Measurements from ENCODE around the gene A4GALT. TPM values are rescaled to one million over a fixed set of nuclear protein-coding genes. Genes with fewer than 3 reads are reported as not detected.
"Not testable (repeated sequence)": the region's sequence is repeated elsewhere in the genome, so short reads cannot be mapped to it uniquely, and the experiment has no call there.

The A4GALT gene
- total RNA-seq, 1 donor from 2014 or later, result not detected

DNA sequence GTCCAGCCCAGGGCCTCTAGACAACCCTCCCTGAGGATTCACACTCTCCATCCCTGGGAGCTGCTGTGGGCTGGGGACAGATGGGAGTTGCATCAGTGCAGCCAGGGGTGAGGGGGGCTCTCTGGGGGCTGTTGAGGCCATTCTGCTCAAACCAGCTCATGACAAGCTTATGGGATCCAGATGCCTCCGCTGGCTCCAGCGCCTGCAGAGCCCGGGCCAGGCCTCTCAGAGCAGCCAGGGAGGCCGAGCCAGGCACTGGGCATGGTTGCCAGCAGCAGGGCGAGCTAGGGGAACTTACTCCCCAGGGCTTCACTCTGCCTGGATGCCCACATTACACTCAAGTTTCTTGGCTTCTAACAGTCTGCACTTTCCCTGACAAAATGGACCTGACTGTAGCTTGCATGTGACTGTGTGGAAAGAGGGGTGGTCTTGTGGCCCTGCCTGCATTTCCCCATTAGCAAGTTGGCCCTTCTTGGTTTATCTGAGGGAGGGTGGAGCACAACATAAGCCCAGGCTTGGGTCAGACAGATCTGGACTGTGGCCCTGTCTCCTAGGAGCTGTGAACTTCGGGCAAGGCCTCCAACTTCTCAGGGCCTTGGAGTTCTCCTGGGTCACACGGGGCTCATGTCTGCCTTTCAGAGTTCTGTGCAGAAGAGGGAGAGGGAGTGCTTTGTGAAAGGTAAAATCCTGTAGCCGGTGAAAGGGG is 36.9 kb downstream of the A4GALT start:
- intact Hi-C loops (cut with micrococcal nuclease), result no loop called here

GRCh38 chr22:42682113-42682851 is 38.4 kb downstream of the A4GALT start:
- intact Hi-C loops (cut with micrococcal nuclease), result no loop called here

DNA sequence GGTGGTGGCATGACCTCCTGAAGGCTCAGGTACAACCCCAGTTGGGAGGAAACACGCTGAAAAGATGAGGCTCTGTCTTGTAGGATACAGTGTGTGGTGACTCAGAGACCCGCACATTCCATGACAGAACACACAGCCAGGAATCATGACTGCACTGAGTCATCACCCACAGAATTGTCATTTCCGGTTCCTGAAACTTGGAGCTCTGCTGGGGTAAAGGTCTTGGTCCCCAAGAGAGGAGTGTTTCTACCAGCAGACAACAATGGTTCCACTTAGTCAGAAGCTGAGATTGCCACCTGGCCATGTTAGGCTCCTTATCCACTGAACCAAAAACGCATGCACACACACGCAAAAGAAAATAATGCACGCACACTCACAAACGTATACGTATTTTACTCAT is 40.0 kb downstream of the A4GALT start:
- intact Hi-C loops (cut with micrococcal nuclease), result no loop called here

DNA sequence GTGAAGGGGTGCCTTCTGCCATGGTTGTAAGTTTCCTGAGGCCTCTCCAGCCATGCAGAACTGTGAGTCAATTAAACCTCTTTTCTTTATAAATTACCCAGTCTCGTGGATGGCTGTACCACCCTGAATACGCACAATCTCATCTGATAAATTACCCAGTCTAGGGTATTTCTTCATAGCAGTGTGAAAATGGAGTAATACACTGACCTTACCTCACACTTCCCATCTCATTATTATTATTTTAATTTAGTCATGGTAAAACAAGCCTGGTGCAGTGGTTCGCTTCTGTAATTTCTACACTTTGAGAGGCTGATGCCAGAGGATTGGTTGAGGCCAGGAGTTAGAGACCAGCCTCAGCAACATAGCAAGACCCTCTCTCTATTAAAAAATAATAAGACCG is 41.0 kb downstream of the A4GALT start:
- intact Hi-C loops (cut with micrococcal nuclease), result no loop called here

DNA sequence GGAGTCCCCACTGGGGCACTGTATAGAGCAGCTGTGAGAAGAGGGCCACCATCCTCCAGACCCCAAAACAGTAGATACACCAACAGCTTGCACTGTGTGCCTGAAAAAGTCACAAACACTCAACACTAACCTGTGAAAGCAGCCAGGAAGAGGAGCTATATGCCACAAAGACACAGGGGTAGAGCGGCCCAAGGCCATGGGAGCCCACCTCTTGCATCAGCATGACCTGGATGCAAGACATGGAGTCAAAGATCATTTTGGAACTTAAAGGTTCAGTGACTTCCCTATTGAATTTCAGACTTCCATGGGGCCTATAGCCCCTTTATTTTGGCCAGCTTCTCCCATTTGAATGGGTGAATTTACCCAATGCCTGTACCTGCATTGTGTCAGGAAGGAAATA is 41.8 kb downstream of the A4GALT start:
- intact Hi-C loops (cut with micrococcal nuclease), result no loop called here

GRCh38 chr22:42677936-42678335 is 42.7 kb downstream of the A4GALT start:
- intact Hi-C loops (cut with micrococcal nuclease), result not testable (repeated sequence)

GRCh38 chr22:42676059-42676607 is 44.5 kb downstream of the A4GALT start:
- intact Hi-C loops (cut with micrococcal nuclease), result no loop called here

- intact Hi-C loops (cut with micrococcal nuclease), result no loop called here
Observed at GRCh38 chr22:42673898-42674401, 46.7 kb downstream of the A4GALT start.

- intact Hi-C loops (cut with micrococcal nuclease), result not testable (repeated sequence)
Observed at GRCh38 chr22:42673071-42673470, 47.6 kb downstream of the A4GALT start.

- intact Hi-C loops (cut with micrococcal nuclease), result no loop called here
Observed at GRCh38 chr22:42670921-42671709, 49.6 kb downstream of the A4GALT start.

GRCh38 chr22:42670046-42670445 is 50.6 kb downstream of the A4GALT start:
- intact Hi-C loops (cut with micrococcal nuclease), result no loop called here

DNA sequence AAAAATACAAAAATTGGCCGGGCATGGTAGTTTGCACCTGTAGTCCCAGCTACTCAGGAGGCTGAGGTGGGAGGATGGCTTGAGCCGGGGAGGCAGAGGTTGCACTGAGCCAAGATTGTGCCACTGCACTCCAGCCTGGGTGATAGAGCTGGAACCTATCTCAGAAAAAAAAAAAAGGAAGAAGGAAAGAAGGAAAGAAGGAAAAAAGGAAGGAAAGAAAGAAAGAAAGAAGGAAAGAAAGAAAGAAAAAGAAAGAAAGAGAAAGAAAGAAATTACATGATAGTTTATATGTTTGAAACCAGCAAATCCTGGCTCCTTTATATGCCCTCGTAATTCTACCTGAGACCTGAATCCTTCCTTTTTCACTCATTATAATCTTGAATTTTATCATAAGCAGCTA is 54.3 kb downstream of the A4GALT start:
- intact Hi-C loops (cut with micrococcal nuclease), result not testable (repeated sequence)

DNA sequence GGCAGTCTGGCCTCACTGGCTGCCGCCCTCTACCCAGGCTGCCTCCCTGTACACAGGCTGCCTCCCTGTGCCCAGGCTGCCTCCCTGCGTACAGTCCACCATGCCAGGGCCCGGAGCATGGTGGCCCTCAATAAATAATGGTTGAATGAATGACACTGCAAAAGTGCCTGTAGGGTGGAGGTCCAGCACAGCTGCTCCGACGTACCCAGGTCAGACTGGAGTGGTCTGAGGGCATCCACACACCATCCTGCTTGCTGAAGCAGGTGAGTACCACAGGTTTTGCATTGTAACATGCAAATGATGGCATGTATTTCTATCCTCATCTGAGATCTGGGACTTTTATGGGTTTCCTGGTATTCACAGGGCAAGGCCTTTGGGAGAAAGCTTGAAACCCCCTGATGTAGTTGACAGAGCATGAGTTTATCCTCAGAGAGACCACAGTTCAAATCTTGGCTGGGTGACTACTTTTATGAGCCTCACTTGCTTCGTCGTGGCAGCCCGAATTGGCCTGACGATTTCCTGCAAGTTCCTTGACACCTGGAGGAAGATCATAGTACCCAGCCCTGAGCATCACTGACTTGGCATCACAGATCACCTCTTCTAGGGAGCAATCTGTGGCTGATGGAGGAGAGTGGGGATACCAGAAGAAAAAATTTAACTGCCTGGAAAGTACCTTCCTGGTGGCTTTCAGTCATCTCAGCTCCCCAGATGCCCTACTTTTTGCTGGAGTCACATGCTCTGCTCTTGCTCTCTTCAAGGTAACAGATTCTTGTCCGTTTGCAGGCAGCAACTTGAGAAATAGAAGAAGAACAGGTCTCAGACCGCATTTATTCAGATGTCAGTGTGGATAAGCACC is 55.5 kb downstream of the A4GALT start:
- intact Hi-C loops (cut with micrococcal nuclease), result no loop called here

- intact Hi-C loops (cut with micrococcal nuclease), result no loop called here
Observed at GRCh38 chr22:42661985-42662831, 58.5 kb downstream of the A4GALT start.

GRCh38 chr22:42656578-42656977 is 64.1 kb downstream of the A4GALT start:
- intact Hi-C loops (cut with micrococcal nuclease), result no loop called here

DNA sequence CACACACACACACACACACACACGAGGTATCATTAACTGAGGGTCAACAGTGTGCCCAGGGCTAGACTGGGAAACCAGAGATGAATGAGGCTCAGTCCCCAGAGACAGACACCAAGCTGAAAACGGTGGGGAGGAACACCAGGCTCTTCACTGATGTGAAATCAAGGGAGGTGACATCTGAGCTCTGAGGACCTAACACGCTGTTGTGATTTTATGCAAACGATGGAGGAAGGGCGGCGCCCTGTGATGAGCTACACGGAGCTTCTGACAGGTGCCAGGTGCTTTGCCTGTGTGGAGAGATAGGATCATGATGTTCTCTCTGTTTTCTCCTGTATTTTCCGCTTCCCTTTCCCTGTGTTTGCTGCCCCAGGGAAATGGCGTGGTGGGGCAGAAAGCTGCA is 65.0 kb downstream of the A4GALT start:
- intact Hi-C loops (cut with micrococcal nuclease), result no loop called here

- intact Hi-C loops (cut with micrococcal nuclease), result no loop called here
Observed at GRCh38 chr22:42654436-42655073, 66.1 kb downstream of the A4GALT start.

- intact Hi-C loops (cut with micrococcal nuclease), result no loop called here
Observed at GRCh38 chr22:42653999-42654398, 66.7 kb downstream of the A4GALT start.

DNA sequence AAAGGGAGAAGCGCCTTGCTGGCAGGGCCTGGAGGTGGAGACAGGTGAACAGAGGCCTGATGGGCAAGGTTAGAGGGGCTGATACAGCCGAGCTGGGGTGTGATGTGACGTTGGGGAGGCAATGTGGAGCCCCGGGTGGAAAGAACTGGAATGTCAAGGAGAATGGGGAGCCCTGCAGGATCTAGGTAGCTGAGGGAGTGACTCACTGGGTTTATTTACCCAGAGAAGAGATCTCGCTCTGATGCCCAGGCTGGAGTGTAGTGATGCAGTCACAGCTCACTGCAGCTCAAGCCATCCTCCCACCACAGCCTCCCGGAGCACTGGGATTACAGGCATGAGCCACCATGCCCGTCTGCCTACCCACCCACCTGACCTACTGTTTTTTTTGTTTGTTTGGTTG is 69.5 kb downstream of the A4GALT start:
- intact Hi-C loops (cut with micrococcal nuclease), result no loop called here

Measured in T-helper 2 cell treated with Interferon-gamma antibody and Interleukin-4, amounts not matched to agents 100 ng/mL and 5 ng/mL, for 36 hours (primary cell).